Endothelial cell of umbilical vein (primary cell): Measurements from ENCODE around the gene RAB27B. TPM values are rescaled to one million over a fixed set of nuclear protein-coding genes. Genes with fewer than 3 reads are reported as not detected.

Experiments
- BruUV-seq: library from RNA; stranded (reverse); fragments of 400-500 nt; replicated peaks from 2 replicates; lab custom pipeline; 2021; lab: Mats Ljungman, UMichigan
- CTCF ChIA-PET: fragments of 300-600, 350-600 bp; sonication (Branson Sonifier 250); formaldehyde crosslinking; loops from one replicate; lab custom pipeline; 2021; ENCODE audit warnings: antibody characterized with exemption, inconsistent platforms; lab: Charles Lee
- POLR2A ChIA-PET: fragments of 300-600, 350-600 bp; sonication (Branson Sonifier 250); formaldehyde crosslinking; loops from one replicate; lab custom pipeline; 2021; ENCODE audit warnings: antibody characterized with exemption, inconsistent platforms; lab: Charles Lee
- DNase-seq: peaks from one replicate; pipeline ENCODE4 v3.0.0-alpha.2; 2011; ENCODE audit warnings: low read depth, low spot score
- FAIRE-seq: peaks from 2 replicates; lab custom pipeline; 2011; peaks lifted over from hg19 to GRCh38; lab: Jason Lieb, UNC
- H2AFZ ChIP-seq: 2 replicates; pipeline ENCODE4 v1.6.0; 2012; ENCODE audit warnings: low read depth, low read length, control low read depth, inconsistent platforms
- H3K27ac ChIP-seq: 2 replicates; pipeline ENCODE4 v1.5.1; 2011; ENCODE audit warnings: low read depth, mild to moderate bottlenecking, control low read depth, low read length, moderate library complexity; ENCODE audit not compliant: insufficient read depth
- H3K27me3 ChIP-seq, 2 experiments: 2 replicates each; pipeline versions ENCODE4 v1.6.0 to v1.6.1; 2011; ENCODE audit warnings: low read length in 2 of 2, mixed read lengths in 1 of 2; ENCODE audit not compliant: control insufficient read depth in 2 of 2, insufficient read depth in 2 of 2
- H3K36me3 ChIP-seq, 2 experiments: 2 replicates in 1 of 2; 3 replicates in 1 of 2; pipeline ENCODE4 v1.5.1; 2011; ENCODE audit warnings: low read length in 2 of 2, mild to moderate bottlenecking in 1 of 2, moderate library complexity in 1 of 2; ENCODE audit not compliant: control insufficient read depth in 2 of 2, insufficient read depth in 2 of 2; ENCODE audit errors: extremely low read depth in 1 of 2
- H3K4me1 ChIP-seq: 3 replicates; pipeline ENCODE4 v1.5.1; 2011; ENCODE audit warnings: mild to moderate bottlenecking, low read length; ENCODE audit not compliant: control insufficient read depth, insufficient read depth; ENCODE audit errors: extremely low read depth
- H3K4me2 ChIP-seq: 2 replicates; pipeline ENCODE4 v1.6.1; 2011; ENCODE audit warnings: low read length, control low read depth, mixed read lengths; ENCODE audit not compliant: insufficient read depth
- H3K4me3 ChIP-seq, 3 experiments: fragments of 200-600 bp in 1 of 3; sonication (generic), shearing (Covaris generic) in 1 of 3; replicated peaks in 1 of 3; 2 replicates each; pipeline ENCODE4 v1.5.1; 2011 to 2016; ENCODE audit warnings: control low read depth in 3 of 3, low read length in 3 of 3, mild to moderate bottlenecking in 2 of 3, inconsistent platforms in 1 of 3, low read depth in 1 of 3, moderate library complexity in 1 of 3; ENCODE audit not compliant: insufficient read depth in 1 of 3
- H3K79me2 ChIP-seq: 2 replicates; pipeline ENCODE4 v1.6.0; 2012; ENCODE audit warnings: low read length, inconsistent platforms; ENCODE audit not compliant: control insufficient read depth, insufficient read depth
- H3K9ac ChIP-seq: replicated peaks from 2 replicates; pipeline ENCODE3; 2011; ENCODE audit warnings: low read length, control low read depth; ENCODE audit not compliant: insufficient read depth; ENCODE audit errors: extremely low read depth
- H3K9me1 ChIP-seq: replicated peaks from 3 replicates; pipeline ENCODE4 v1.6.0; 2011; ENCODE audit warnings: mild to moderate bottlenecking, low read length; ENCODE audit not compliant: control insufficient read depth, insufficient read depth; ENCODE audit errors: extremely low read depth
- H3K9me3 ChIP-seq: replicated peaks from 2 replicates; pipeline ENCODE4 v1.5.1; 2012; ENCODE audit warnings: low read length, inconsistent platforms; ENCODE audit not compliant: control insufficient read depth, insufficient read depth
- H4K20me1 ChIP-seq: replicated peaks from 2 replicates; pipeline ENCODE3; 2011; ENCODE audit warnings: mild to moderate bottlenecking, low read length; ENCODE audit not compliant: control insufficient read depth, insufficient read depth; ENCODE audit errors: extremely low read depth
- CTCF ChIP-seq, 2 donors: IDR thresholded peaks; 1 replicate in 1 of 2; 2 replicates in 1 of 2; pipeline ENCODE4 v1.5.1; 2011; ENCODE audit warnings: low read length in 2 of 2, mild to moderate bottlenecking in 2 of 2, moderate library complexity in 2 of 2, control low read depth in 1 of 2, inconsistent platforms in 1 of 2, low read depth in 1 of 2; ENCODE audit not compliant: insufficient read depth in 1 of 2; ENCODE audit errors: extremely low read depth in 1 of 2
- EZH2 ChIP-seq: IDR thresholded peaks from 2 replicates; pipeline ENCODE4 v1.6.1; 2012; ENCODE audit warnings: borderline replicate concordance, low read depth, mild to moderate bottlenecking, moderate library complexity, low read length, inconsistent platforms; ENCODE audit not compliant: severe bottlenecking
- FOS ChIP-seq: IDR thresholded peaks from 2 replicates; pipeline ENCODE4 v1.6.1; 2011; ENCODE audit warnings: mild to moderate bottlenecking, low read length, moderate library complexity, borderline replicate concordance; ENCODE audit not compliant: insufficient read depth
- GATA2 ChIP-seq: IDR thresholded peaks from 2 replicates; pipeline ENCODE4 v1.7.0; 2011; ENCODE audit warnings: low read depth, mild to moderate bottlenecking, moderate library complexity, mixed read lengths, low read length; ENCODE audit not compliant: insufficient read length, insufficient read depth
- JUN ChIP-seq: IDR thresholded peaks from 2 replicates; pipeline ENCODE4 v1.6.1; 2011; ENCODE audit warnings: borderline replicate concordance, low read depth; ENCODE audit not compliant: insufficient read length, insufficient read depth
- MAX ChIP-seq: IDR thresholded peaks from 2 replicates; pipeline ENCODE4 v1.6.1; 2011; ENCODE audit not compliant: insufficient read depth, insufficient read length
- MYC ChIP-seq: IDR thresholded peaks from one replicate; pipeline ENCODE4 v1.6.1; 2011; ENCODE audit warnings: mild to moderate bottlenecking, low read depth, low read length
- POLR2A ChIP-seq: IDR thresholded peaks from 2 replicates; pipeline ENCODE4 v1.6.1; 2012; ENCODE audit warnings: low read depth, mild to moderate bottlenecking, control low read depth, low read length
- POLR2AphosphoS5 ChIP-seq: IDR thresholded peaks from 2 replicates; pipeline ENCODE4 v1.6.1; 2012; ENCODE audit warnings: low read depth, mild to moderate bottlenecking, control low read depth, low read length, moderate library complexity; ENCODE audit not compliant: insufficient read depth
- dilution Hi-C: fragments of 300-500 bp; cut with MboI; formaldehyde crosslinking; loops from one replicate; pipeline ENCODE4 v1.15.0; 2019; ENCODE audit warnings: low sequenced_read_pairs; ENCODE audit not compliant: extremely low pct_ligation_motif_present
- intact Hi-C: fragments of 100-400 bp; cut with micrococcal nuclease; formaldehyde crosslinking; loops from one replicate; pipeline ENCODE4 v1.10.0; 2022
- polyA plus RNA-seq, 4 experiments: library from polyadenylated mRNA; depleted of rRNA in 3 of 4; stranded (reverse) in 3 of 4; unstranded in 1 of 4; fragments of >200 nt; gene quantifications; 2 replicates each; pipeline versions ENCODE4 v1.2.1 to v1.2.3, GENCODE V29; 2011 to 2012; ENCODE audit warnings: missing spikeins in 1 of 4
- total RNA-seq: library from RNA; stranded (reverse); gene quantifications from 2 replicates; pipeline ENCODE4 v1.2.3, GENCODE V29; 2021

RAB27B gene
- total and polyA plus RNA-seq, 2 donors (not counting 3 experiments of a cell fraction or from before 2014, with no cell fraction given) = not detected

- Histone ChIP-seq H3K9ac (no peak overlapping the region), H3K79me2 (no peaks in the 10 kb centered on the region), H2AFZ (no peak overlapping the region), H3K9me3 (no peaks in the 10 kb centered on the region), H3K4me1 (no peaks in the 10 kb centered on the region), H3K27ac (no peak overlapping the region), H4K20me1 (no peaks in the 10 kb centered on the region), H3K4me3 (no peak overlapping the region), H3K36me3 (no peaks in the 10 kb centered on the region), H3K27me3 (peaks cover 0 to 2% of the 10 kb centered on the region in 2 experiments), H3K9me1 (no peaks in the 10 kb centered on the region), H3K4me2 (no peak overlapping the region)
- FAIRE-seq = no peak
- ChIA-PET POLR2A (no interaction called here), CTCF (interaction anchor here (1.3 to 1.8 kb wide), 3 partner anchors 13 to 28 kb away, joined by 3 to 5 read pairs (median 5); no protein-coding TSS in a partner anchor)
- intact Hi-C loops (no loop called here), dilution Hi-C loops (no loop called here)
- TF ChIP-seq FOS (no peak), GATA2 (no peak), MYC (no peak), JUN (no peak), MAX (no peak), POLR2AphosphoS5 (no peak), CTCF (IDR thresholded peaks at IDR 0.05; ENCODE audit: extremely low read depth in 1 of 2, insufficient read depth in 1 of 2, low read depth in 1 of 2, low read length in 2 of 2) (no peak), POLR2A (no peak), EZH2 (no peak)
- BruUV-seq = no TSS peak
- DNase-seq = no peak
Observed at GRCh38 chr18:54872681-54873080, 44.4 kb downstream of the RAB27B start.
